GM18951 (cell line): Measurements from ENCODE around the gene C12orf60.
"Not testable (repeated sequence)": the region's sequence is repeated elsewhere in the genome, so short reads cannot be mapped to it uniquely, and the experiment has no call there.

ENCODE experiments used
- POLR2A ChIP-seq: IDR thresholded peaks from 4 replicates; pipeline ENCODE4 v1.6.1; 2011; ENCODE audit warnings: mild to moderate bottlenecking; ENCODE audit not compliant: insufficient read length, insufficient read depth; ENCODE audit errors: extremely low read depth
- in situ Hi-C: fragments of 300-500 bp; cut with MboI; formaldehyde crosslinking; loops from one replicate; pipeline ENCODE4 v1.12.0; 2022; ENCODE audit warnings: low sequenced_read_pairs, mixed read lengths, inconsistent platforms; ENCODE audit not compliant: unreplicated experiment

The C12orf60 gene

GRCh38 chr12:14803011-14803829 lies at the start of gene C12orf60, which contains the start of gene WBP11:
Gene C12orf60 (plus strand): TSS chr12:14803670. CDS start chr12:14822936, 19,266 bp downstream.
Gene WBP11 (minus strand): TSS chr12:14803478. CDS start chr12:14801383, 2,095 bp downstream.
- in situ Hi-C loops: no loop called here
- TF ChIP-seq POLR2A: peak; percentile 86

- no peak for TF ChIP-seq POLR2A
- in situ Hi-C loops: no loop called here
Observed at GRCh38 chr12:14756334-14757143, 46.9 kb upstream of the C12orf60 start.

DNA sequence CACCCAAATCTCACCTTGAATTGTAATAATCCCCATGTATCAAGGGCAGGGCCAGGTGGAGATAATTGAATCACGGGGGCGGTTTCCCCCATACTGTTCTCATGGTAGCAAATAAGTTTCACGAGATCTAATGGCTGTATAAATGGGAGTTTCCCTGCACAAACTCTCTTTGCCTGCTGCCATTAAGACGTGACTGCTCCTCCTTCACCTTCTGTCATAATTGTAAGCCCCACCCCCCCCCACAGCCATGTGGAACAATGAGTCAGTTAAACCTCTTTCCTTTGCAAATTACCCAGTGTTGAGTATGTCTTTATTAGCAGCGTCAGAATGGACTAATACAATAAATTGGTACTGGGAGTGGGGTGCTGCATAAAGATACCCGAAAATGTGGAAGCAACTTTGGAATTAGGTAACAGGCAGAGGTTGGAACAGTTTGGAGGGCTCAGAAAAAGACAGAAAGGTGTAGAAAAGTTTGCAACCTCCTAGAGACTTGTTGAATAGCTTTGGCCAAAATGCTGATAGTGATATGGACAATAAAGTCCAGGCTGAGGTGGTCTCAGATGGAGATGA lies 43.7 kb upstream of the C12orf60 start:
- in situ Hi-C loops: not testable (repeated sequence)

DNA sequence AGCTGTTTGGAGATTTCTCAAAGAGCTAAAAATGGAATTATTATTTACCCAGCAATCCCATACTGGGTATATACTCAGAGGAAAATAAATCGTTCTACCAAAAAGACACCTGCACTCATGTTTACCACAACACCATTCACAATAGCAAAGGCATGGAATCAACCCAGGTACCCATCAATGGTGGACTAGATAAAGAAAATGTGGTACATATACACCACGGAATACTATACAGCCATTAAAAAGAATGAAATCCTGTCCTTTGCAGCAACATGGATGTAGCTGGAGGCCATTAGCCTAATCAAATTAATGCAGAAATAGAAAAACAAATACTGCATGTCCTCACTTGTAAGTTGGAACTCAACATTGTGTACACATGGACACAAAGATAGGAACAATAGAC lies 38.1 kb upstream of the C12orf60 start:
- in situ Hi-C loops: no loop called here

GRCh38 chr12:14766020-14766419 lies 37.5 kb upstream of the C12orf60 start:
- in situ Hi-C loops: not testable (repeated sequence)

More for the DNA sequence above, 38.1 kb upstream of the C12orf60 start:
- TF ChIP-seq POLR2A: no peak

DNA sequence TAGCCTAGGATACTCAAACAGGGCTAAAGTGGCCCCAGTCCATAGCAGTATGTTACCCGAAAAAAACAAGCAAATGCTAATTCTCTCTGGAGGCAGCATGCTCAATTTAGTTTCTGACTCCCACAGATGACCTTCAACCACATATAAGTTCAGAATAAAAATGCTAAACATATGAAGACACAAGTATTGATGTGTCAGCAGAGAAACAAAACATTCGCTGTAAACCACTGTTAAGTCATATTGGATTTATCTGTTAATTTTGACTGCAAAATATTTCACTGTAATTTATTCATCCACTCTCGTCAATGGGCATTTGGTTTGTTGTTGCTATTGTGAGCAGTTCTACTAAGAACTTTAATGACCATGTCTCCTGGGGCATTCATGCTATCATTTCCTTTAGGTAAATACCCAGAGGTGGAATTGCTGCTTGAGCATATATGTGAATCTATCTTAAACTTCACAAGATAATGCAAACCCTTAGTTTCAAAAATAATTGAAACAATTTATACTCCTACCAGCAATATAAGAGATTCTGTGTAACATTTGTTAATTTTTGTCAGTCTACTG lies 36.7 kb upstream of the C12orf60 start:
- in situ Hi-C loops: no loop called here
- no peak for TF ChIP-seq POLR2A

- no peak for TF ChIP-seq POLR2A
- in situ Hi-C loops: no loop called here
Observed at GRCh38 chr12:14767617-14768016, 35.9 kb upstream of the C12orf60 start.

- in situ Hi-C loops: no loop called here
Observed at GRCh38 chr12:14768823-14769405, 34.6 kb upstream of the C12orf60 start.

GRCh38 chr12:14769466-14769968 lies 34.0 kb upstream of the C12orf60 start:
- no peak for TF ChIP-seq POLR2A
- in situ Hi-C loops: no loop called here

More at GRCh38 chr12:14768823-14769405, 34.6 kb upstream of the C12orf60 start:
- TF ChIP-seq POLR2A: no peak

DNA sequence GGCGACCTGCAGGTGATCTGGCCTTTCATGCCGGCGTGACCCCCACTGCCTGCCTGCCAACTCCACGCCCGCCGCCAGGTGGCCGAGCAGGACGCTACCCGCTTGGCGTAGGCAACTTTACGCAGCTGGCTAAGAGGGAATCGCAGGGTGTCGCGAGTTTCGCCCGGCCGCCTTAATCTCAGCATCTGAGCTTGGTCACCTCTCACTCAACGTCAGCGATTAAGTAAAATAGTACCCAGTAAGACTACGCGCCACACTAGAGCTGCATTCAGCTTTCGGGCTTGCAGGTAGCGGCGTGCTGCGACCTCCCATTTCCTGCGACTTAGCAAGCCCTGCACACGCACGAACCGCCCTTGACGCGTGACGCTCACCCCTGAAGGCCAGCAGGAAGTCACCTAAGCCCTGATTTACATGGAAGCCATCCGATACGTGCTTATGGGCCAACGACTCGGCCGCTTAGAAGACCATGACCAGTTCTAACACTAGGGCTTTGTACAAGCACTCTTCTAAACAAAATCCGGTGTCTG lies 33.4 kb upstream of the C12orf60 start:
- in situ Hi-C loops: no loop called here
- TF ChIP-seq POLR2A: peak; percentile 64

DNA sequence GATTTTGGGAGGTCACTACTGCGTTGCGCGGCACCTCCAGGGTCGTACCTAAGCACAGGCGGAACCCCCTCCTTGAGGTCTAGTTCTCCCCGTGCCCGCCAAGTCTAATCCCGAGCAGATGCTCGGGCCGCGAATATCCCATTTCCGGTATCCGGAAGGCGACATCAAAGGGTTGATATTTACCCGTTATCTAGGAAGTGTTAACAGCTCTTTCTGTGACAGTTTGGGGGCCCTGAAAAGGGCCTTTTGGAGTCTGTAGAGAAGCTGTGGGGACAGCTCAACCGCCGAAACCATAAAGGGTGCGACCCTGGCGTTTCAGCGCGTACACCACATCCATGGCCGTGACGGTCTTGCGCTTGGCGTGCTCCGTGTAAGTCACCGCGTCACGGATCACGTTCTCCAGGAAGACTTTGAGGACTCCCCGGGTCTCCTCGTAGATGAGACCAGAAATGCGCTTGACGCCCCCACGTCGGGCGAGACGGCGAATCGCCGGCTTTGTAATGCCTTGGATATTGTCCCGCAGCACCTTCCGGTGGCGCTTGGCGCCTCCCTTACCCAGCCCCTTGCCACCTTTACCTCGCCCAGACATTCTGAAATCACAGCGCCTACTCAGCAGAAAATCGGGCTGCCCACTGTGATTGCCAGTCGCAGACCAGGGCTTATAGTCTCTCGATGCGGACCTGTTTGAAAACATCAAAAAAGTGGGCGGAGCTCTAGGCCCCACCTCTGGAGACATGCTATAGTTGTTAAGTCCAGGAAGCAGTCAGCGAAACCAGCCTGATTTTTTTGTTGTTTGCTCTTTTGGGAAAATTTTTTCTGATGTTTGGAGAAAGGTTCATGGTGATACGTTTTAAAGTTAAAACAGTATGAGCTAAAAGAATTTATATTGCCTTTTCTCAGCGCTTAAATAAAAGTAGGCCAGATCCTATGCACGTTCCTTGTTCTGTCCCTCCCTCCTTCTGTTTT lies 32.7 kb upstream of the C12orf60 start:
- TF ChIP-seq POLR2A: peak; percentile 100
- in situ Hi-C loops: no loop called here
